GM18508 (cell line): Measurements from ENCODE around the gene RALB.

Experiments used
- ATAC-seq: cut with Tn5 transposase; IDR thresholded peaks from one replicate; pipeline ENCODE4 v1.9.1; 2021; ENCODE audit warnings: moderate number of reproducible peaks; ENCODE audit not compliant: insufficient read depth, unreplicated experiment

RALB gene

DNA sequence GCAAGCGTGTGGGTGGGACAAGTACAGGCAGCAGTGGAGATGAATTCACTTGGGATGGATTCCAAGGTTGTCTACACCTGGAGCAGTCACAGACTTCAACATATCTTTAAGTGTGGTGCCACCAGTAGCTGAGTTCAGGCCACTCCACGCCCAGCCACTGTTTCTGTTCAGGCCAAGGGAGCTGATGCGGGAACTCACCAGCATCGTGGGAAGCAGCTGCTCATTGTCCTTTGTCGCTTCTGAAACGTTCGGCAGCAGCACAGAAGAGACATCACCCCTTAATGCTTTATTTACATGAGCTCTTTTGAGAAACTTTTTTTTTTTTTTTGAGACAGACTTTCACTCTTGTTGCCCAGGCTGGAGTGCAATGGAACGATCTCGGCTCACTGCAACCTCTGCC, 73.4 kb downstream of the RALB start:
- ATAC-seq, result no peak

DNA sequence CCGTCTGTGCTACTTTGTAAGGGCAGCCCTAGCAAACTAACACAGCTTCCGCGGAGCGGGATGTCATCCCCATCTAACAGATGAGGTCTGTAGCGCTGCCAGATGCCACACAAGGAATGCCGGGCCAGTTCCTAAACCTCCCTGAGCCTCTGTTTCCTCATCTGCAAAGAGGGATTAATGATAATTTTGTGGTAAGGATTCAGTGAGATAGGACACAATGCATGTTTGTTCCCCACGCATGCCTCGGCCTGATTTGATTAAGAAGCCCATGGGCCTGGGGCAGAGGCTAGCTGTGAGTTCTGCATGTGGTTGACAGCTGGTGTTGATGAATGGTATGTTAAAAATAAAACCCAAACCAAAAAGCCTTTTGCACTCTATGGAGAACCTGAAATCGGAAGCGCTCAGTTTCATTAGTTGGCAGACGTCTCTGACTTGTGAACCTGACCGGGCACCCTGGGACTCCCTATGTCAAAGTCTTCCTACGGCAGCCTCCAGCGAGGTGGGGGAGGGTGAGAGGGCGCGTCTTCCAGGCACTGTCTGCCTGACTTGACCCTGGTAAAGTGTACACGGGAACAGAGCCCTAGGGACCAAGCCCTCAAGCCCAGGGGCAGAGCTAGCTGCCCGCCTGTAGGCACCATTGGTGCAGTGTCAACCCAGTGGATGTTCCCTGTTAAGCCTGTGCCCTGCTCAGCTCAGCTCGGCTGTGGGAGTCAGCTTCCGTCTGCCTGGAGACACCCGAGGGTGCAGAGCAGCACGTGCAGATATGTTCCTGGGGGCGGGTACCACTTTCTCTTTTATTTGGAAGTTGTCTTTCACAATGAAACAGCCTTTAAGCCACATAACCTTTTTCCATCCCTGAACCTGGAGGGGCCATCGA, 78.5 kb downstream of the RALB start:
- ATAC-seq, result no peak

DNA sequence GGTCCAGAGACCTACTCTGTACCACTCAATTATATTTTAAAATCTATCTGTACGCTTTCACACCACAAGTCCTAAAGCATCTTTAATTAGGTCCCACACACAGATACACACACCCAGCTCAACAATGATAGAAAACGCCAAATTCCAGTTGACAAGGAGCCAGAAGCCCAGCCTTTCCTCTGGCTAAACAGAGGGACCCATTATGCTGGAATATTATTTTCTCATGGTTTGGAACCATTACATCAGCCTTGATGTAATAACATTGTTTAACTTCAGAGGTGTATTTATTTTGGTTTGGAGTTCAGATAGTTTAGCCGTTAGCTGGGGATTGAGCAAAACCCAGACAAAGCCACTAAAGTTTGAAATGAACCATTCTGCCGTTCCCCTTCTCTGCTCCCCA, 79.3 kb downstream of the RALB start:
- ATAC-seq, result no peak

DNA sequence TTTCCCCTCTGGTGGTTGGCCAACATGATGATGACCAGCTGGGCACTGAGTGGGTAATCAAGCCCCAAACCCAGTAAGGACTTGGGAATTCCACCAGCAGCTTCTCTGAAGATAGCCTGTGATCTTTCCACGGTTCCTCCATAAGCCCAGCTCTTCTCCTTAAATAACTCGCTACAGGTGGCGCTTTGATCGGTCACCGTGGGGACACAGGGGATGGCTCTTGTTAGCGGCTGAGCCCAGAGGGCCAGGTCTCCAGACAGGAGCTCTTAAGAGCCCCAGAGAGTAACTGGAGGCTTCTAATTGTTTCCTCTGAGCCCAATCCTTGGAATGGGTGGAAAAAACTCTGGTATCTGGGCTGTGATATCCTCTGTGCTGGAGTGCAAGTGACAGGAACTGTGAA, 79.7 kb downstream of the RALB start:
- no peak for ATAC-seq

DNA sequence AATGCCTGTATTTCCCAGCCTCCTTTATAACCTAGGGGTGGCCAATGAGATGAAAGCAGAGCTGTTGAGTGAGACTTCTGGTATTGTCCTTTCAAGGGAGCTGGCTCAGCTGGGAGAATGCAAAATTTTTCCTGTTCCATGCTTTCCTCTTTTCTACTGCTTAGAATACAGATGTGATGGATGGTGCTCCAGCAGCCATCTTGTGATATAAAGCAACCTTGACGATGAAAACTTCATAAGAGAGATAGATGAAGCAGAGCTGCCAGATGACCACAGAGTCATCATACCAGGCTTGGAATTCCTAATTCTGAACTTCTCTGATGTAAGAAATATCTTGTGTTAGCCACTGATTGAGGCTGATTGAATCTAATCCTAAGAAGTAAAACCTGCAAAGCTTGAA, 81.4 kb downstream of the RALB start:
- no peak for ATAC-seq

DNA sequence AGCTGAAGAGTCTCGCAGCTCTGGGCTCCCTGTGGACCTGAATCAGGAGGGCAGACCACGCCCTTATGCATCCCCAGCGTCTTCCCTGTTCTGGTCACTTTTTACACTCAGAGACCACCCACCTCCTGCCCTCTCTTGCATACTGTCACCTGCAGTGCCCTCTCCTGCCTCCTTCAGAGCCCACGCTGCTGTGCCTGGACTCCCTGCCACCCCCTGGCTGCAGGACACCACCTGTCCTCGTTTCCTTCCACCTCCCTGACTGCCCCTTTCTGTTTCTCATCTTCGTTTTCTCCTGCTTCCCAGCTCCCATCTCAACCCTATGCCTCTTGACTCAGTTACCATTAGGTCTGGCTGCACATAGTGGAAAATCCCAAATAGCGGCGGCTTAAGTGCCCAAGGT, 84.1 kb downstream of the RALB start:
- no peak for ATAC-seq

DNA sequence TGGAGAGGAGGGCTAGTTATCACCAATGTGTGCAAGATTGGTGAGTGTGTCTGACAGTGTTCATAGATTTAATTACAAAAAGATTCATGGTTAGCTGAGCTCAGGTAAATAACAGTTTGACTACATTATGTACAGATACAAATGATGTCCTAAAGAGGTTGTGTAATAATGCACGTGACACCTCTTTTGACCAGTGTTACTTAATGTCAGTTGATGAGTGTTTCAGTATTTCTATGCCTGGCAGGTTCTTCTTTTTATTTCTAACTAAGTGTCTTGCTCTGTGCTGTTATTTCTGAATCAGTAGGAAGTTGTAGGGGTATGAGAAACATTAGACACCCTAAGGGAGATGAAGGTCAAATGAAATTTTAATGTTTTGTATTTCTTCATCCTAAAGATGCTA, 85.4 kb downstream of the RALB start:
- no peak for ATAC-seq

DNA sequence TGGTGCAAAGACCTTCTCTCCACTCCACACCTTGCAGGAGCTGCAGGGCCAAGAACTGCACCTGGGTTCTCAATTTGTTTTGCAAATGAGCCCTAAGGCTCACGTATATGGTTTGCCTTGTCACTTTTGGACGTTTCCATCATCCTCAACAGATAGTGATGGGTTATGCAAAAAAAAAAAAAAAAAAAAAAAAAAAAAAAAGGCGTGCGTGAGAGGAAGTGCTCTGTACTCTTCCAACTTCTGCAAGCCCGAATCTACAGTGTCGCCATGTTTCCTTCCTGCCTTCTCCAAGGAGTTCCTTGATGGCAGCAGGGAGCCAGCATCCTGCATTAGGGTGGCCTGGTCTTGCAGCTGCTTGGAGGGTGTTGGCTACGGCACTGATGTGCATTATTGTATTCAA, 89.3 kb downstream of the RALB start:
- no peak for ATAC-seq

DNA sequence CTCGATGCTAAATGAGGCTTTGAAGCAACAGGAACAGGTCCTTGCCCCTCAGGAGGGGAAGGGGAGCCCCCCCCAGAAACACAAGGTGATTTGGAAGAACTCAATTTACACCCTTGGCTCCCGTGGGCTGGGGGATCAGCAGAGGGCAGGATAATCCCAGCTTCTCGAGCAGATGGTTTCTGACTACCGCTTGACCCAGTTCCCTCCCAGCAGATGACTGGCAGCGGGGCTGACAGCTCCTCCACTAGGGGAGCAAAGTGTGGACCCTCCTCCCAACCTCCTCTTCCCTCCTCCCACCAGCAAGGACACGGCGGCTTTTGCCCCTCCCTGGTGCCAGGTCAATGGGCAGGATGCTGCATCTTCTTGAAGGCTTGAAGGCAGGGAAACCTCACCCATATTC, 89.8 kb downstream of the RALB start:
- no peak for ATAC-seq

DNA sequence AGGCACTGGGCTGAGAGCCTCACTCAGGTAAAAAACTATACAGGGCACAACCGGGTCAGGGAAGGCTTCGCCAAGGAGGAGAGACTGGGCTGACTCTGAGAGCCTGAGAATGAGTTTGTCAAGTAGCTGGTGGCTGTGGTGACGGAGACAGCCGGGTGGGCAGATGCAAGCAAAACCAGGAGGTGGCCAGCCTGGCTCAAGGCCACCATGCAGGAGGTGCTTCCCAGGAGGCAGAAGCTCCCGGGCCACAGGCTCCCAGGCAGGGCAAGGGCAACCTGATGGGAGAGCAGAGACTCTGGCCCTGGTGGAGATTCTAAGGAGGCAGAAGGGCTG, 90.4 kb downstream of the RALB start:
- ATAC-seq, result no peak

DNA sequence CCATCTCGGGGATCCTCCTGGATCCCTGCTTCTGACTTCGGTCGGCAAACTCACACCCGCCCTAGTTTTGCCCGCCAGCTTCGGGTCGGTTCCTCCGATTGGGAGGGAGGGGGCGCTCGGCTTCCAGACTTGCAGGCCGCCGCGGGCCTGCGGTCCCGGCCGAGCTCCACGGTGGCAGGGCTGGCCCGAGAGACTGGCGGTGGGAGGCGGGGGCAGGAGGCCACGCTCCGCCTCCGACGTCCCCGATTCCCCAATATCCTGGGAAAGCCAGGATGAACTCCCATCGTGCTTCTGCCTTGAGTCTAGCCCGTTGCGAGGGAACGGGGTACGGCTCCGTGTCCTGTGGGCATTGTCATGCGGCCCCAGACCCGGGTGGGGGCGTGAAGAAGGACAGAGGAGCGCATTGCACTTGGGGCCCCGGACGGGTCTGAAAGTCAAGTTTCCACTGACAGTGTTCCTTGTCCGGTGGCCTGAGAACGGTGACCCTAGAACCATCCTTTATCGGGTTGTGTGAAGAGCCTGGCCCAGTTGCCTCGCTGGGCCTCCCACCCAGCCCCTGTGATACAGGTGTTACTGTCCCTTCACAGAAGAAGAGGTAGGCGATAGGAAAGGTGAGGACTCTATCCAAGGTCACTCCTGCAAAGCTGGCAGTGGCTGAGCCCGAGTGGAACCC, 90.9 kb downstream of the RALB start:
- ATAC-seq, result no peak
